HG03039 (cell line): ENCODE results near the gene ICAM4.

Source experiments
- ATAC-seq: cut with Tn5 transposase; IDR thresholded peaks from one replicate; pipeline ENCODE4 v1.9.1; 2021; ENCODE audit warnings: mild to moderate bottlenecking, moderate library complexity; ENCODE audit not compliant: unreplicated experiment

Gene ICAM4

DNA sequence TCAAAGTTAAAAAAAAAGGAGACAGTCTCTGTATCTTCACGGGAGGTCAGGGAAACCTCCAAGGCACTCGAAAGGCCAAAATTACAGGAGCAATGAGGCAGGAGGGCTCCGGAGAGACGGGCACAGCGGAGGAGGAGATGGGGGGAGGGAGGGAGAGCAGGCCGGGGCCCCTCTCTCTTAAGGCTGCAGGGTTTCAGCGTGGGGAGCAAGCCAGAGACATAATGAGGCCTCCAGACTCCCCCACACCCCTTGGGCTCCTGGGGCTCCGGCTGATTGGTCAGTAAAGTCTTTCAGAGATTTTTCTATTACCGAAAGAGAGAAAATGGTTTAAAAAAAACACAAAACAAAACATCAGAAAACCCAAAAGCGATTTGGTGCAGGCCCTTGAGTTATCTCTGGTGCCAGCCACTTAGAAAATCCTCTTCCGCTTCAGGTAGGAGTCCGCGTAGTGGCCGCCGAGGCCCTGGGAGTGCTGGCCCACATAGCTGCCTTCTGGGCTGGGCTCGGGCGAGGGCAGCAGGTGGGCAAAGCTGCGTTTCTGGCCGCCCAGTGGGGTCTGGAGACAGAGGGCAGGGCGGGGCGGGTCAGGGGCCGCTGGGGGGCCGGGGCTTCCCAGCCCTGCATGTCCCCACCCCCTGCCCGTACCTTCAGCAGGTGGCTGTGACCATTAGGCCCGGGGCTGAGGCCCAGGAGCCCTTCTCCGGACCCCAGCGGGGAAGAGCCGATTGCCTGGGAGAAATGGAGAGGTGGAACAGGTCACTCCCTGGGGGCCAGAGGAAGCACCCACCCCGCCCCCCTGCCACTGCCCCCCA lies 30.5 kb downstream of the ICAM4 start:
- no peak for ATAC-seq

DNA sequence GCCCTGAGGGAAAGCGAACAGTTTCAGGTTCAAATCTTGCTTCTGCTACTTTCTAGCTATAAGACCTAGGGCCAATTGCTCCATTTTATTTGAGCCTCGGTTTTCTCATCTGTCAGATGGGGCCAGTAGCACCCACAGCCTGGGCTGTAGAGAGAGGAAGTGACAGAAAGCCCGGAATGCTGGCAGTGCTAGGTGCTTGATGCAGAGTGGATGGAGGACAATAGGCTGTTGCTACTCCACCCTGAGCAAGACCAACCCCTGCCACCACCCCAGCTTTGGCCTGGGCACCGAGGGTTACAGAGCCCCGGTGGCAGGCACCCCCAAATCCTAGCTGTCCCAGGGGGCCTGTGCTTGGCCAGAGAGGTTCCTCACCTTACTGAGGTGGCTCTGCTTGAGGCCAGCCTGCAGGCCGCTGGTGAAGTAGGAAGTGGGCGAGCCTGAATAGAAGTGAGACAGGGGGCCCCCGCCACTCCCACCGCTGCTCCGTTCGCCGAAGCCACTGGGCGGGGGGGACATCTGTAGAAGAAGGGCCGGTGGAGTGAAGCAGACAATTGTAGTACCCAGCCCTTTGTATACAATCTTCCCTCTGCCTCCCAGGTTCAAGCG lies 31.2 kb downstream of the ICAM4 start:
- ATAC-seq, result no peak

DNA sequence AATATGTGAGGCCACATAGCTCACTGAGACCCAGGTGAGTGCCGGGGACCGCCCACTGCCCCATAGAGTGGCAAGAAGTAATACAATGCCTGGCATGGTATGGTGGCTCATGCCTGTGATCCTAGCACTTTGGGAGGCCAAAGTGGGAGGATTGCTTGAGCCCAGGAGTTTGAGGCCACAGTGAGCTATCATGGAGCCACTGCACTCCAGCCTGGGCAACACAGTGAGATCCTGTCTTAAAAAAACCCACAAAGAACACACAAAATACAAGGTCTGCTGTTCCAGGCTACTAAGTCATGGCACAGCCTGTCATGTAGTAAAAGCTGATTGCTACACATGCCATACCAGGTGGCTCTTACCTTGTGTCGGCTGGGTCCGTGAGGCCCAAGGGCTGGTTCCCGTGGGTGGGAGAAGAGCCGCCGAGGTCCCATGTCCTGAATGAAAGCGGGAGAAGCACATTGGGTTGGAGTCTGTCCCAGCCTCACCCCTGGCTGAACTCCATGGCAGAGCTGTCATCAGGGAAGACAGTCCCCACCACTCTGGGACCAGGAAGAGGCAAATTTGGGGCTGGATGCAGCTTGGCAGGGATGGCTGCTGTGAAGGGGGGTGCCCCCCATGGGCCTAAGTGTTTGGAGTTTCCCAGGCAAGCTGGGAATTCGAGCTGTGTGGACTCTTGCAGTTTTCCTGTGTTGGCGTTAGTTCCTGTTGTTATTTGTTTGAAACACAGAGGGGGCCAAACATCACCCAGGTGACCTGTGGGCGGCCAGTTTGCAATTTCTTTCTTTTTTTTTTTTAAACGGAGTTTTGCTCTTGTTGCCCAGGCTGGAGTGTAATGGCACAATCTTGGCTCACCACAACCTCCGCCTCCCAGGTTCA lies 32.3 kb downstream of the ICAM4 start:
- ATAC-seq, result no peak

DNA sequence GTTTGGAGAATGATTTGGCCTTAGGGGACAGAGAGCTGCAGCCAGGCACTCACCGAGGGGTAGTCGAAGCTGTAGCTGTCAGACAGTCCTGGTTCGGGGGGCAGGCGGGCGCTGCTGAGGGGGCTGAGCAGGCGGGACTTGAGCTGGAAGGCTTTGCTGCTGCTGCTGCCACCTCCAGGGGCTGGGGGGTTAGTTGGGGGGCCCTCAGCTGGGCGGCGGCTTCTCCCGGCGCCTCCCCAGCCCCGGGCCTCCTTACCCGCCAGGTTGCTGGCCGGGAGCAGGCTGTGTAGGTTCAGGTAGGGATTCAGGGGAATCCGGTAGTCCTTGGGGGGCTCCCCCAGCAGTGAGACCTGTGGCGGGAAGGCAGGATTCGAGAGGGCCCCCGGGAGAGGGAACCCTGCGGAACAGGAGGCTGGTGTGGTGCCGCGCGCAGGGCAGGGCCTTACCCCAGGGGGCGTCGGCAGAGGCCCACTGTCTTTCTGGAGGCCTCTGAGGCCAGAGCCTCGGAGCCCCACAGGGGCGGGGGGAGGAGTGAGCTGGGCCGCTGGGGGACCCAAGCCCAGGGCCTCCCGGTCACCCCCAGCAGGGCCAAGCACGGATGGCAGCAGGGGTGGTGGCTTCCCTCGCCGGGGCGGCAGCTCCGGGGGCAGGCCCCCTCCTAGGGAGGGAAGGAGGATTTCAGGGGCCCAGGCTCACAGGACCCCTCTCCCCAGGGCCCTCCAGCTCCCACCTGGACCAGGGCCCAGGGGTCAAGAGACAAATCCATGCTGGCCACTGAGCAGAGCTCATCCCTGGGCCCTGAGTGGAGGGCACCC lies 34.1 kb downstream of the ICAM4 start:
- ATAC-seq, result no peak

DNA sequence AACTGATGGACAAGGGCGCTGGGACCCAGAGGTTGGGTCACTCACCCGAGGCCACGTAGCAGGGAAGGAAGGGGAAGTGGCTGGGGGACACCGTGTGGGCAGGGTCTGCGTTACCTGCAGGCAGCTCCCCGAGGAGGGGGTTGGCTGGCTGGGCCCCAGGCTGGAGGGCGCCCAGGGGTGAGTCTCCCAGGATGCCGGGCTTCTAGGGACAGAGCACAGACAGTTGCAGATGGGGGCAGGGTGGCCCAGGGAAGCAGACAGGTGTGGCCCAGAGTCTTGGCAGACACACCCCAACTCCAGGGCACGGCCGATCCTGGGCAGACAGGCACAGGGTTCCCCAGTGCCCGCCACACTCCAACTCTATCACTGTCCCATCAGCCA lies 34.7 kb downstream of the ICAM4 start:
- no peak for ATAC-seq

DNA sequence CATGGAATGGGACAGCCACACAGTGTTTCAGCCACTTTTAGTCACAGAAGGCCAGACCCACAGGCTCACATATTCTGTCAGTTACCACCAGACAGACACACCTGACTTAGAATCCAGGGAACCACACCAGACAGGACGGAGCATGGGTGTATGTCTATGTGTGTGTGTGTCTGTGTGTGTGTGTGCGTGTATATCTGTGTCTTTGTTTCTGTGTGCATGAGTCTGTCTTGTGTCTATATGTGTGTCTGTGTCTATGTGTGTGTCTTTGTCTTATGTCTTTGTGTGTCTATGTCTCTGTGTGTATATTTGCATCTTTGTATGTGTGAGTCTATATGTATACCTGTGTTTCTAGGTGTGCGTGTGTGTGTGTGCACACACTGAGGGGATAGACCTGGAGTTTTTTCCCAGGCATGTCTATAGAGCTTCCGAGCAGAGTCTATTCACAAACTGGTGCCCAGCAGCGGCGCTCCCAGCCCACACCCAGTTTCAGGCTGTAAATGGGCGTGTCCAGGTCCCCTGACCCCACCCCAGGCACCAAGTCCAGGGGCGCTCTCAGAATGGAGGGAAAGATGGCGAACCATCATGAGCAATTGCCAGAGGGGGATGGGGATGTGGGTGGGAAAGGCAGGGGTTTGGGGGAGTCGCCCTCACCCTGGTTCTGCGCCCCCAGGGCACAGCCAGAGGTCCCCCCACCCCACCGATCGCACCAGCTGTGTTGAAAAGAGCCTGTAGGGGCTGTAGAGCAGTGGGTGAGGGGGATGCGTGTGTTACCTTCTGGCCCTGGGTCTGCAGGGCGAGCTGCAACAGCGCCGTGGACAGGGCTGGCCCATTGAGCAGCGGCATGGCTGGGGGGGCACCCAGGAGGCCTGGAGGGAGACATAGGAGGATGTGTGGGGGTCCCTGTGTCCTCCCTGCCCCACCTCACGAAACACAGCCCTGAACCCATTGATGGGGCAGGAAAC lies 35.4 kb downstream of the ICAM4 start:
- ATAC-seq, result no peak

DNA sequence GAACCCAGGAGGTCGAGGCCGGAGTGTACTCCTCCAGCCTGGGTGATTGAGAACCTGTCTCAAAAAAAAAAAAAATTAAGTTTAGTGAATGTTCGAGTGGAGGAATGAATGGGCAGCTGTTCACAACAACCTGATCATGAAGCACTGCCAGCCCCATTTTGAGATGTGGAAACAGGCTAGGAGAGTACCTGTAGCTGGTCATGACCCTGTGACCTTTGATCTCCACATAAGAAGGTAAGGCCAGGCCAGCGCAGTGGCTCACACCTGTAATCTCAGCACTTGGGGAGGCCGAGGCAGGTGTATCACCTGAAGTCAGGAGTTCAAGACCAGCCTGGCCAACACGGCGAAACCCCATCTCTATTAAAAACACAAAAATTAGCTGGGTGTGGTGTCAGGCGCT lies 39.0 kb downstream of the ICAM4 start:
- ATAC-seq, result no peak

DNA sequence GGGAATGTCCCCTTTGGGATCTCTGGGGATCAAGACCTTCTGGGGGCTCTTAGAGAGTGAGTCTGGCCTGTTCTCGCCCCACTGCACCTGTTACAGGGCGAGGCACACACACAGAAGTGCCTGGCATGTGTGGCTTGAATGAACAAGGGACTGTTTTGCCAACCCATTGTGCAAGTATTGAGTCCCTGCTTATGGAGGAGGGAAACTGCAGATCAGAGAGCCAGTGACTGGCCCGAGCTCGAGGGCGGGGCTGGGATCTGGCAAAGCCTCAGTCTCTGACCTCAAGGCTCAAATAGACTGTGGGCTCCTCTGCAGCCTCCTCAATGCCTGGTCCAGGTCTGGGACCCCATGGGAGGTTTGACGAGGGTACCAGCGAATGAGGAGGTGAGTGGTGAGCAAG lies 41.0 kb downstream of the ICAM4 start:
- no peak for ATAC-seq

DNA sequence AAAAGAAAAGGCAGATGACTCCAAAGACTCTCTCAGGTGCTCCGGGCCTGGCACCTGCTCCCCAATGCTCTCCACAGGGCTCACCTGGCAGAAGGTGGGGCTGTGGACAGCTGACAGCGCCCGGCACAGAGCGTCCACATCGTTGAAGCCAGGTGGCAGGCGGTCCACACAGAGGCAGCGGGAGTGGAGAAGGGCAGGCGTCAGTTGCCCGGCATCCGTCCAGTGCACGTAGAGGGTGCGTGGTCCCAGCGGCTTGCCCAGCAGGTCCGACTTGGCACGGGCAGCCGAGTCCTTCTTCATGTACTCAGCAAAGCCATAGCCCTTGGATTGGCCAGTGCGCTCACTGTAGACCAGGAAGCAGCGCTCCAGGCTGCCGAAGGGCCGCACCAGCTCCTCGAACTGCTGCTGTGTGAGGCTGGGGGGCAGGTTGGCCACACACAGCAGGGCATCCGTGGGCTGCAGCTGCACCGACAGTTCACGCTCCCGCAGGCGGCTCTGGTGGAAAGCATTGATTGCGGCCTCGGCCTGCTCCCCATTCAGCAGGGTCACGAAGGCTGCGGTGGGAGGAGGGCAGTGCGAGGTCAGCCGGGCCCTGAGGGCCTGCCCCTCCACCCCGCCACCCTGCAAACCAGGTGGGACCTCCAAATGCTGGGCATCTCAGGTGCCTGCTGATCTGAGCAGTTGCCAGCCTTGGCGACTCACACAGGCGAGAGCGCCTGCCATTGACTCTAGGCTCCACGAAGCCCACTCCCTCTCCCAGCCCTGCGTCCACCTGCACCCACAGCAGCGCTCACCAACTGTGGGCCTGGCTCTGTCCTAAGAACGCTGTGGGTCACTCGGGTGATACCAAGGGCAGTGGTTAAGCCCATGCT lies 42.0 kb downstream of the ICAM4 start:
- ATAC-seq, result no peak

DNA sequence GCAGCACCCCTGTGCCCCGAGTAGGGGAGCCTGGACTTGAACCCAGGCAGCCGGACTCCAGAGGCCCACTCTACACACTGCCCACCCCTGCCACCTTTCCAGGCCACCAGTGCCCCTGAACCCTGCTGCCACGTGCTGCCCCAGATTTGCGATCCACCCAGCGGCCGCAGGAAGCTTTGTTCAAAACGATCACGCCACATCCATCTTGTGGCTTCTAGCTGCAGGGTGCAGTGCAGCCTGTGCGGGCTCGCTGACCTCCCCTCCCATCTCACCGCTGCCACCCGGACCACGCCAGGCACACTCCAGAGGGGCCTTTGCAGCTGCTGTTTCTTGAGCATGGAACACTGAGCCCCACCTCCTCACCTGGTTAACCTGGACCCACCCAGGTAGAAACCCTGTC lies 42.8 kb downstream of the ICAM4 start:
- no peak for ATAC-seq

DNA sequence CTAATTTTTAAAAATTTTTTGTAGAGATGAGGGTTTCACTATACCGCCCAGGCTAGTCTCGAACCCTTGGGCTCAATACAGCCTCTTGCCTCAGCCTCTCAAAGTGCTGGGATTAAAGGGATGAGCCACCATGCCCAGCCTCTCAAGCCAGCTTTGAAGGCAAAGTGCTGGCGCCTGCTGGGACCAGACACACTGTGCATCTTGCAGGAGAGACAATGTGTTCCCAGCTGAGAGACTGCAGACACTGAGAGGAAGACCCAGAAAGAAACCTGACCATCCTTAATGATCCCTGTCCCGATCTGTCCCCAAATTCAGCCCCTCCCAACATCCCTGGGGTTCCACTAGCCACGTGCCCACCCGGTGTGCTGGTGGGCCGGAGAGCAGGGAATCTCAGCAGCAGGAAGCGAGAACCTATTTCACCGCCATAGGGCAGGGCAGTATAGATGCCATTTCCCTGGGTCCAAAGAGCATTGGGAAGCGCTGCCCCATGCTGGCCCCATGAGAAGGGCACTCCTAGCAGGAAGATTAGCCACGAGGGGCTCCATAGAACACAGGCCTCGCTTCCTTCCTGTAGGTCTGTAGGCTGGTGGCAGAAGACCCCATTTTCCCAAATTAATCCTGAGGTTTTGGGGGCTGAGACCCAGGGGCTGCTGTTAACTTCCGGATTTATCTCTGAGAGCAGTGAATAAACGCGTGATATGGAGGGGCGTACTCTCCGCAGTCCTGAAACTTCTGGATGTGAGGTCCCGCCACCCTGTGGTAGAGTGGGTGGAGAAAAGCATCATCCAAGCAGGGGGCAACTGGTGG lies 45.6 kb downstream of the ICAM4 start:
- no peak for ATAC-seq

DNA sequence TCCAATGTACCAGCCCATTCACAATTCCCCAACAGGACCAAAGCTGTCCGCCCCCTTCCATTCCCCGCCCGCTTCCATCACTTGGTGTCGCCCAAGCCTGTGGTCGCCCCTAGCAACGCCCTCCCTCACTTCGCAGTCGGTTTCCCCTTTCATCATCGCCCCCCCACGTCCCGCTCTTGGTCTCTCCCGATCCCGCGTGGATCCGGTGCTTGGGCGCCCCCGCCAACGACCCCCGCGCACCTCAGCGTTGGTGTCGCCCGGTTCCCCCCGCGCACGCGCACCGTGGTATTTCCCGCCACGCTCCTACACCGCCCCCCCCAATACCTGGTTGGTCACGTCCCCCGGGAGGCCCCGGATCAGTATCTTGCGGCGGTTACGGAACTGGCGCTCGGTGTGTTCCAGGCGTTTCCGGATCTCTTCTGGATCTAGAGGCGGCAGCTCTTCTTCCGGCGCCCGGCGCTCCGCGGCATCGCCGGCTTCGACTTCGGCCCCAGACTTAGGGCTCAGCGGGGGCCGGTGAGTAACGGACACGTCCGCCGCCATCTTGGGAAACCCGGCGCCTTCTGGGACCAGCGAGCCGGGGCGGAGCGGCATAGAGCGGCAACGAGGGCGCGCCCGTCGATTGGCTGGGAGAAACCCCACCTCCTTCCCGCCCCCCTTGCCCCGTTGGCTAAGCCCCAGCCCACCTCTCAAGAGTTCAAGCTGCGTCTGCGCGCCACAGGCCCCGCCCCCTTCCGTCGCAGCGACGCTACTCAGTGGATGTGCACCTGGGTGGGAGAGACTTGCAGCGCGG lies 46.4 kb downstream of the ICAM4 start, which contains the start of gene RAVER1:
Gene RAVER1, minus strand, starts transcription at position 565 of the 793 bp plus-strand sequence. Its CDS starts 22 bp downstream, at position 543.
- ATAC-seq, result peak; percentile 86

DNA sequence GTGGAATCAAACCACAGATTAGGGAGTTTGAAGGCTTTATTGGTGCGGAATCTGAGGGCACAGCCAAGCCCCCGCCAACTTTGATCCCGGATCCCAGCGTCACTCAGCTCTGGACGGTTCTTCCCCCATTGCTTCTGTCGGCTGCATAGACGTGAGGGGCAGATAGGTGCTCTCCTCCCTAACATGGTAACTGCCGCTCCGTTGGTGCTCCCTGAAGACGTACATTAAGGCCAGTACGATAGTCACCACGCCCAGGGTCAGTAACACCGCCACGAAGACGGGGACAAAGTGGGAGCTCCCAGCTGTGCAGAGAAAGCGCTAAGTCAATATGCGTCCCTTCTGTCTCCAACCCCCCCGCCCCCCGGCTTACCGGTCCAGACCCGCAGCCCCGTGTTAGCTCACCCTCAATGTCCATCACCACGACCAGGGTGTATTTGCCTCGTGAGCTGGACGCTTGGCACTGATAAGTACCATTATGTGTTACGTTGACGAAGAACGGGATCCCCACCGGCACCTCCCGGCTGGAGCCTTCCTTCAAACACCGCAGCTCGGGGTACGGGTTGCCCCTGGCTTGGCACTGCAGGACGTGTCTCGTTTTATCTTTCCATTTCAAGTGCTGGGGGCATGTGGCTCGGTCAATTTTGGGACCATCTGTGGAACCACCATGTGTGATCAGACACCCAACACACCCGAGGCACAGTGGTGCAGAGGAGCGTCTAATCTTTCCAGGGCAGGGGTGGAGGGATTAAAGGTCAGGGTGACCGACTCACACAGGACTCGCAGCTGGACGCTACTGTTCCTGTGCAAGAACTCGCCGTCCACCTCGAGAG lies 47.2 kb downstream of the ICAM4 start:
- ATAC-seq, result no peak

DNA sequence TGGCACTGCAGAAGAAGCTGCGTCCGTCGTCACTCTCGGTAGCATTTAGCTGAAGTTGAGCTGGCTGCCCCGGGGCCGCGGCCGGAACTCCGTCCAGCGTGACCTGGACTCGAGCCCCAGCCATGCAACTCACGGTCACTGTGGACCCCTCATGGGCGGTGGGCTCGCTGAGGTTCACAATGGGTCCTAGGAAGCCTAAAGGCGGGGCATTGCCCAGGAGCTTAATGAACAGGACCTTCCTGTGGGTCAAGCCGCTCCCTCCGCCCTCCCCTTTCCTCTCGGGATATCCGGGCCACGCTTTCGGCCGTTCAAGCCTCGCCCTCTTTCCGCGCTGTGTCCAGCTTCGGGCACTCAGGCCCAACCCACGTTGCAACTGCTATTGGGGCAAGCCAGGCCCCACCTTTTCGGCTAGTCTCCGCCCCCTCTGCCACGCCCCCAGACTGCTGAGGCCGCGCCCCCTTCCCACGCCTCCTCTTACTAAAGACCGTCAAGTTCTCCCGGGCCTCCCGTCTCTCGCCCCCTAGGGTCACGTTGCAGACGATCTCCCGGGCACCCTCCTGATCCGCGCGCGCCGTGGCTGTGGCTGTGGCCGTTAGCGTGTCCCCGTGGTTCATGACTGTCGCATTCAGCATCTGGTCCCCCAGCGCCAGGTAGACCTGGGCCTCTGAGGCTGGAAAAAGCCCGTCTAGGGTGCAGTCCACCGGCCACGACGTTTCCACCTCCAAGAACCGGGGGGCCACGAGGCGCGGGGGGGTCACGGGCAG lies 48.0 kb downstream of the ICAM4 start:
- no peak for ATAC-seq

DNA sequence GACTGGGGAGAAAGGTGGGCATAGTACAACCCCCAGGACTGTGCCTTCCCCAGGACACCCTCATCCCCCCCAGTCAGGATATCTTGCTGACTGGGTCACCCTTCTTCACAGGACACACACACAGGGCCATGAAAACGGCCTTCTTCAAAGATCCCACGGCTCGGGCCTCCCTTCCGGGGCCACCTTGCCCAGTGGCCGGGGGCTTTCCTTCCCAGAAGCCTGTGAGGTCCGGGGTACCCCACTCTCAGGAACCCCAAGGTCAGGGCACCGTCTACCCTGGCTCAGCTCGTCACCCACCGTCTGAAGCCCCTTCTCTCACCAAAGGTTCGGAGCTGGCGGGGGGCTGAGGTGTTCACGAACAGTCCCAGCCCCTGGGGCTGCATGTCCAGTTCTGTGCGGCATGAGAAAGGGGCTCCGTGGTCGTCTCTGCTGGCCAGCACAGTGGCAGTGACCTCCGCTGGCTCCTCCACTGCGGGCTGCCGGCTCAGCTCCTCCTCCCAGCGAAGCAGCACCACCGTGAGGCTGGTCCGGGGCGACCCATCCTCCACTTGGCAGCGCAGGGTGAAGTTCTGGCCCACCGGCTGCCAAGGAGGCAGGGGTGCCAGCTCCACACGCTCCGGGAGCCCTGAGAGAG lies 48.7 kb downstream of the ICAM4 start:
- no peak for ATAC-seq
